ENCODE results near the gene PTRHD1.

The PTRHD1 gene

GRCh38 chr2:24830351-24830750, 37.2 kb upstream of the PTRHD1 start:
- DNase-seq (ENCODE audit: low read depth): peak; percentile 33

DNA sequence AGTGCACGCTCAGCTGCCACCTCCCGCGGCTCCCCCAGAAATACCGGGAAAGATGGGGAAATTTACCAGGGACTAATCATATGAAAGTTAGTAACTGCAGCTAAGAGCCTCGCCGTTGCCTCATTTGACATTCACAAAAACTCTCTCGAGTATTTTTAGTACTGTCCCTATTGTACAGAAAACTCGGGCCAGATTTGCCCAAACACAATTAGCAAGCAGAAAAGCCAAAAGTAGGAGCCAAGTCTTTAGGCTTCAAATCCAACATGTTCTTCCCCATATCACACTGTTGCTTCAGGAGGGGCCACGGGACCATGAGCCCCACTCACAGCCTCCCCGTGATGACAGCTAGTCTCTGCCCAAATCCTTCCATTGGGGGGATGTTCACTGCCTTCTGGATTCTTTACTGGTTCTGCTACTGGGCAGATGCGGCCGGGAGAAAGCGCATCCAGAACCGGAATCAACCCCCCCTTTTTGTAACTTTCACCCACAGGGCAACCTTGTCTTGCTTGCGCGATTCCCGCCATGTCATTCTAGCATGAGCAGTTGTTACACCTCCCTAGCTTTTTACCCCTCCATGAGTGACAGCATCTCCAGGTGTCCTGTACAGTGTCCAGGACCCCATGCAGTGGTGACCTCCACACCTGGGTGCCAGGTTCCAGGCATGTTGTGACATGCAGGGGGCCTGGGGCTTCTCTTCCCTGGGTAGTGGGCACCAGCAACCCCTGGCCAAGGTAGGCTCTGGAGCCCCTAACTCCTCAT, 35.2 kb upstream of the PTRHD1 start:
- no peak for DNase-seq (ENCODE audit: low read depth)

DNA sequence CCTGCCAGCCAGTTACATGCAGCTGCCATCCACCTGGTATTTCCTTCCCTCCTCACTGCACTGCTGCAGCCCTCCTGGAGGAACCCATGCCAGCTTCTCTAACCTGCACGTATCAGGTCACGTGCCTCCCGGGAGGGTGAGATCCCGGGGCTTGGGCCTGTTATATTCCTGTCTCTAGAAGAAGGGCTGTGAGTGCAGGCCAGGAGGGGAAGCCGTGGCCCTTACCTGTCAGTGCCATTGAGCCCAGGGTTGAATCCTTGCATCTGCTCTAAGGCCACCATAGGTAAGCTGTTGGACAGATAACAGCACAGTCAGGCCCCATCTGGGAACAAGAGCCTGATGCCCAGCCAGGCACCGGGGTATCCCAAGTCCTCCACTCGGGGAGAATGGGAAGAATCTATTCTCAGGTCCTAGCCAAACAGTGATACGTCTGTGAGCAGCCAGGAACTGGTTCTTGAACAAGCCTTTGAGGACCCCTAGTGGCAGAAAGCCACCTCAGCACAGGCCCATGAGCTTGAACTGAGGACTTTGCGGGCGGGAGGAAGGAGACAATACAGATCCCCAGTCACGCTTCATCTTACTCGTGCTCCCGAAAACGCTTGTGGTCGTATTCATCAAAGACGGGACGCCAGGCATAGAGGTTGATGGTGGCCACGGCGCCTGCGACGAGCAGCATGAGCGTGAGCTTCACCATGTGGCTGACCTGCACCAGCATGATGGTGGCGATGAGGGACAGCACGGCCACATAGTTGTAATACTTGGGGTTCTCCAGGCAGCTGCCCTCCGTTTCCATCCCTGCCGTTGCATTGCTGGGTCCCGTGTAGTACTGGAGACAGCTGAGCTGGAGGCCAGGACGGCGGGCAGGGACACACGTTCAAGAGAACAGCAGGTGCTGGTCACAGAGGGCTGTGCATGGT, 34.4 kb upstream of the PTRHD1 start:
- DNase-seq (ENCODE audit: low read depth): peak; percentile 87

DNA sequence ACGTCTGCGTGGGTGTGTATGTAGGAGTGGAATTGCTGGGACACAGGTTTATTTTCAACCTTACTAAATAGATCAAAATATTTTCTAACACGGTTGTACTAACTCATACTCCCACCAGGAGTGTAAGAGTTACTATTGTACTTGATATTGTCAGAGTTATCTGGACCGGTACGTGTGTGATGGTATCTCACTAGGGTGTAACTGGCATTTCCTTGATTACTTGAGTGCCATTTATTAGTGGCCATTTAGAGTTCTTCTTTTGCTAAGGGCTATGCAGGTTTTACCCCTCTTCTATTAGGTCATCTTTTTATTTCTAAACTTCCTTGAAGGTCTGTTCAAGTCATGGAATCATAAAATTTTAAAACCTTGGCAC, 33.6 kb upstream of the PTRHD1 start:
- no peak for DNase-seq (ENCODE audit: low read depth)

GRCh38 chr2:24825883-24826772, 32.9 kb upstream of the PTRHD1 start:
- DNase-seq (ENCODE audit: low read depth): peak; percentile 51

GRCh38 chr2:24824966-24825882, 32.0 kb upstream of the PTRHD1 start:
- peak; percentile 29 for DNase-seq (ENCODE audit: low read depth)

GRCh38 chr2:24824071-24824588, 30.9 kb upstream of the PTRHD1 start:
- no peak for DNase-seq (ENCODE audit: low read depth)

DNA sequence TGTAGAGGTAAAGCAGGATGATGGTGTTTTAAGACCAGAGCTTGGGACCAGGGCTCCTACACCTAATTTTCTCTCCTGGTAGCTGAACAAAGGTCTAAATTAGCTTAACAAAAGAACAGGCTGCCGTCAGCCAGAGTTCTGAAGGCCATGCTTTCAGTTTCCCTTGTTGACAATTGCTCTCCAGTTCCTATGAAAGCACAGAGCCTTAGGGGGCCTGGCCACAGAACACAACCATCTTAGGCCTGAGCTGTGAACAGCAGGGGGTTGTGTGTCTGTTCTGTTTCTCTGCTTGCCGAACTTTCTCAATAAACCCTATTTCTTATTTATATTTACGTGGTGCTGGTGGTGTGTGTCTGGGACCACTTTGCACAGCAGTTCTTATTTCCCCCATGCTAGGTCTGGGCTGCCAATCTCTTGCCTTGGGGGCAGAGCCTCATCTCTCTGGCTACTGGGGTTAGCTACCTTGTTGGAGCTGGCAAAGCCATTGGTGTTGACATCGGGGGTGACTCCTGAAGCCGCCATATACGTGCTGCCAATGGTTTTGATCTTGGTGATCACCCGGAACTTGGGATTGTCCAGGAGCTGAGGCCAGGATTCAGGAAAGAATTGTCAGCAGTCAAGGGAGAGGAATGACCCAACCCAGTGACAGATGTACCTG, 29.0 kb upstream of the PTRHD1 start:
- no peak for DNase-seq (ENCODE audit: low read depth)

DNA sequence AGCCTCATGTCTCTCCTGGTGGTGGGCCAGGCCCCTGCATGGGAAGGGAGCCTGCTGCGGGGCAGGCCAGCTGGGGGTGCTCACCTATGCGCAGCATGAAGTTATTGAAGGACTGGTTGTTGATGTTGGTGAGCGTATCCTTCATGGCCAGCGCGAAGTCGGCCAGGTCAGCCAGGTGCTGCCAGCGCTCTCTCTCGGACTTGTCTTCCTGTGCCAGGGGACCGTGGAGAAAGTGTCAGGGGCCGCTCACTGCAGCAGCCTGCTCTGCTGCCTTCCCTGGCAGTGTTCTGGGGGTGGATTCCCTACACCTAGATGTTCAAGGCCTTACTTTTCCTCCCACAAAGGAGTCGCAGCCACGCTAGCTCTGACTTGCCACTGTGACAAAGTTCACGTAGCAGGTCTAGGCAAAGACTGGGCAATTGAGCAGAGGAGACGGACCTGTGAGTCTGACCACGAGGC, 28.3 kb upstream of the PTRHD1 start:
- no peak for DNase-seq (ENCODE audit: low read depth)

DNA sequence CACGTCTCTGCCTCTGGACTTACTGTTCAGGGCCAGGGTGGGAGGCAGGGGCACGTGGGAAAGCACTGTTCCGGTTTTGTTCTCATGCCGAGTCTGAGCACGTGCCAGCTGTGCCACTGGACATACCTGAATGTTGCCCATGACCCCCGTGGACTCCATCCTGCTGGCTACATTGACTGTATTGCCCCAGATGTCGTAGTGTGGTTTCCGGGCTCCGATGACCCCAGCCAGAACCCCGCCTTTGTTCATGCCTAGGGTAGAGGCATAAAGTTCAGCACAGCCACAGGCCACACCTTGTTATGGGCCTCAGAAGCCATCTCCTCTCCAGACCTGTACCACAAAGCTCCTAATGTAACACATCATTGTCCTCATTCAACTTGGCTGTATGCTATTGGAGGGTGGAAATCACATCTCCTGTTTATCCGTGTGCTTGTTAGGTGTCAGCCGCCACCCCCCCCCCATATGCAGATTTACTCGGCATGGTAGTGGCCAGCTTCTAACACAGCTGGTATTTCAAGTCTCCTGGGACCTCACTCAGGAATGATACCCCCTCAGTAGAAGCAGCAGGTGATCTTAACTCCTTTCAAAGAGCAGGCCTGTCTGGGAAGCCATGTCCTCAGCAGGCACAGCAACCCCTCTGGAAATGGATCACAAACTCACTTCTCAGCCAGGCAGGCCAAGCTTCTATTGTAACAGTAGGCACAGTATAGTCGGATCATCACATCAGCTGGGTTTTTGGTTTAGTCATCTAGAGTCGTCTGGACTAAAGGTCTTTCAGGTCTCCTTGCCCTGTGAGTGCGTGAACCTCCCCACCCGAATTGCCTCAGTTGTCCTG, 27.6 kb upstream of the PTRHD1 start:
- DNase-seq (ENCODE audit: low read depth): no peak

DNA sequence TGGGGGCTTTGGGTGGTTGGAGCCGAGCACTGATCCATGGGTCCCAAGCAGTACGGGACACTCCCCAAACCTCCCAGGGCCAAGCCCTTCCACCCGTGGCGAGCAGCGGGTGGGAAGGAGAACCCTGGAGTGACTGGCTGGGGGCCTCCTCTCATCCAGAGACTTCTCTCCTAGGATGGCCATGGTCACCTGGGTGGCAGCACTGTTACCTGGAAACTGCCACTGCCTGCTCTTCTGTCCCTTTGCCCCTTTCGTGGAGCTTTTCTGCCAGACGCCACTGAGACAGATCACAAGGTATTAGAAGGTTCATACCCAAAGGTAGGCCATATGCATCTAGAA, 27.0 kb upstream of the PTRHD1 start:
- no peak for DNase-seq (ENCODE audit: low read depth)

- no peak for DNase-seq (ENCODE audit: low read depth)
Observed at GRCh38 chr2:24819442-24820174, 26.4 kb upstream of the PTRHD1 start.

DNA sequence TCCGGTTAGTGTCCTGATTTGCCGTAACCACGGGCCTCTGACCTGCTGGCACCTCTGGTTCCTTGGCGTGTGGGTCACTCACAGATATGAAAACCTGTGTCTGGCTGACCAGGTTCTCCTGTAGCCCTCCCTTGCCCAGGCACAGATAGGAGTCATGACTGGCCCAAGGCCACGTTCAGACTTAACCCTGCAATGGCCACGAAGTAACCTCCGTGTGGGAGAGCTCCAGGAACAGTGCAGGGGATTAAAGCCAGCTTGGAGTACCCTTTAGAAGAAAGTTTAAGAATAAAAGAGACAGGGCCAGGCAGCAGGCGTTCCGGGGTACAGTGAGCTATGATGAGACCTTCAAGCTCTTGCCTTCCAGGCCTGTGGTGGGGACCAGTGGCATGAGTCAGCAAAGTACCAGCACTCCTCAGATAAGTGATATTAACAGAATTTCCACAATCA, 25.6 kb upstream of the PTRHD1 start:
- DNase-seq (ENCODE audit: low read depth): peak; percentile 52

GRCh38 chr2:24816884-24817283, 23.7 kb upstream of the PTRHD1 start:
- DNase-seq (ENCODE audit: low read depth): peak; percentile 91

DNA sequence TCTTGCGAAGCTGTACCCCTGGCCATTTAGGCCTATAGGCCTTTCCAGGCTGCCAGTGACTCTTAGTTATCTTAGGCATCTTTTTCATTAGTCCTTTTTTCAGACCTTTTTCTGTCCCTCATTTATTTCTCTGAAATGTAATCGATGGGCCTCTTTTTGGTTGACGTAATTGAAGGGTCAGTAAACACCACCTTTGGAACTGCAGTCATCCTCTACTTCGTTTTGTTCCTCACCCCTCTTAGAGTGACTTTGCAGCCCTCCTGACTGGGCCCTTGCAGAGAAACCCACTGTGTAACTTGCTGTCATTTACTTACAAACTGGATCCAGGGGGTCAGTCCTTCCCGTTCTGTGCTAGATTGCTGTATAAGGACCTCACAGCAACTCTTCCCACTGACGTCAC, 23.2 kb upstream of the PTRHD1 start:
- no peak for DNase-seq (ENCODE audit: low read depth)

DNA sequence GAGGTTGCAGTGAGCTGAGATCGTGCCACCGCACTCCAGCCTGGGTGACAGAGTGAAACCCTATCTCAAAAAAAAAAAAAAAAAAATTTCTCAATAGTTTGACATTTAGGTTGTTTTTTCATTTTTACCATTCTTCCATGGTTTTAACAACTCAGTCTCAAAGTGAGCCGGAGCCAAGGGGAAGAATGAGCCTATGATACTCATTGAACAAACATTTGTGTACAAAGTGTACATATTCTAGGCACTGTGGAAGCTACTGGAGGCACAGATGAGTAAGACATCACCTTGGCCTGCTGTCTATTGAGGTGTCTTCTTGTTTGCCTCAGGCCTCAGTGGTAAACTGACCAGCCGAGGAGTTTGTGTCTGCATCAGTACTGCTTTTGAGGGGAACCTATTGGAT, 22.0 kb upstream of the PTRHD1 start:
- no peak for DNase-seq (ENCODE audit: low read depth)

DNA sequence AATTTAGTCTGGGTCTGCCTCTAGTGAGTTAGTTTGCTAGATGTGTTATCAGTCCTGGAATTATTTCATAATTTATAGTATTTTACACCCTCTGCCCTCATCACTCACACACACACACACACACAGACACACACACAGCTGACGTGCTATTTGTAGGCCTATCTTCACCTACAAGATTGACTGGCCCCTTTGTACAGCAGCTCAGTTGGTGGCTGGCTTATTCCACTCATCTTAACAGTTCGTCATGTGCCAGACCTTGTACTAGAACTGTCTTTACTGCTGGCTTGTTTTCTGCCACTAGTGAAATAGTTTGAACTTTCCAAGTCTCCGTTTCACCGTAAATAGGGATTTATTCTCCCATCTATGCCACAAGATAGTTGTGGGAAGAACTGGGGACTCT, 21.3 kb upstream of the PTRHD1 start:
- no peak for DNase-seq (ENCODE audit: low read depth)

DNA sequence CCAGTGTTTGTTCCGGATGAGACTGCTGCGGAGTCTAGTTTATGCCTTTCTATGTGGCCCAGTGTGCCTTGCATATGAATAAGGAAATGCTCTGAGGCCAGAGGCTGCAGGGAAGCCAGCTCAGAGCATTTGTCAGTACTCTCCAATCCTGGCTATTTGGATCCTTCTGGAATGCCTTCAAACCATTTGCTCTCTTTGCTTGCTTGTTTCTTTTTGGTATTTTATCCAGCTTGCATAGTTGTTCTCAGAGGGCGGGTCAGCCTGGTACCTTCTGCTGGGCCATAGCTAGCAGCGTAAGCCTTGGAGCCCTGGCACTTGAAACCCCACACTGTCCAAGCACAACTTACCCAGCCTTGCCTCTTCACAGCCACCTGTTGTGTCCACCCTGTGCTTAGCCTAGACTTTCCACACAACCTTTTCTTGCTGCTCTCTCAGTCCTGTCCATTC, 20.5 kb upstream of the PTRHD1 start:
- DNase-seq (ENCODE audit: low read depth): no peak
